MV-4-11 (cell line): ENCODE results near the gene GNLY.
"Not testable (repeated sequence)": the region's sequence is repeated elsewhere in the genome, so short reads cannot be mapped to it uniquely, and the experiment has no call there.

Experiments used
- DNase-seq: peaks from one replicate; lab custom pipeline; 2025; lab: John Stamatoyannopoulos, UW

Gene GNLY

GRCh38 chr2:85710687-85711577 is 16.8 kb downstream of the GNLY start:
- peak; percentile 34 for DNase-seq

DNA sequence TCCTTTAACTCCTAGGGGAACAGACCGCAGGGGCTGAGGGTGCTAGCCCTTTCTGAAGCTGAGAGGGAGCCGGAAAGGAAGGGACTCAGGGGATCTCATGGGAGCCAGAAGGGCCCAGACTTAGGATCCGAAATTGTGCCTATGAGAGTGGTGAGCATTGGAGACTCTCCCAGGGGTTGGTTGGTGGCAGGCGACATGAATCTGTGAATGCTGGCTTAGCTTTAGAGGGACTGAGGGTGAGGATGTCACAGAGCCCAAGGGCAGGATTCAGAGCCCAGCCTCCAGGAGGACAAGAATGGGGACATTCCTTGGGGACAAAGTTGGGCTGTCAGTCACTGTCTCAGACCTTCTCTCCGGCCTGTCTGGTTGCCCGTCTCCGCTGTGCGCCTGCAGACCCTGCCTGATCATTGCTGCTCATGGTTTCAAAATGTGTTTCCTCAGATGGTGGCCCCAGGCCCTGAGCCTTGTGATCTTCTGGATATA is 17.5 kb downstream of the GNLY start:
- no peak for DNase-seq

GRCh38 chr2:85712336-85712735 is 18.2 kb downstream of the GNLY start:
- DNase-seq, result peak; percentile 77

GRCh38 chr2:85712849-85713612 is 18.9 kb downstream of the GNLY start:
- DNase-seq, result no peak

DNA sequence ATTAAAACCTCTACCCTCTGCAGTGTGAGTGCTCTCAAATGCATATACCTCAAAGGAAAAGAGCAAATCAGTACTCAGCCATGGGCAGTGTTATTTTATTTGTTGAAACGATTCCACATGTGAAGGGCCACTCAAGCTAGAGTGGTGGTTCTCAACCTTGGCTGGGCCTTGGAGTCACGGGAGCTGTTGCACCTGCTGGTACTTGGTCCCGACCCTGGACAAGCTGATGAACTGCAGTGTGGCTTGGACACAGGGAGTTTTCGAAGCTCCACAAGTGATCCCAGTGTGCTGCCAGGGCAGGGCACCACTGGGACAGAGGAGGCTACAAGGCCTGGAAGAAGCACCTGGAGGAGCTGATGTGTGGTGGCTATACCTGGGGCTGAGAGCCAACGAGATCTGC is 19.7 kb downstream of the GNLY start:
- no peak for DNase-seq

- not testable (repeated sequence) for DNase-seq
Observed at GRCh38 chr2:85714421-85714820, 20.3 kb downstream of the GNLY start.

GRCh38 chr2:85714841-85715240 is 20.7 kb downstream of the GNLY start:
- peak; percentile 56 for DNase-seq

DNA sequence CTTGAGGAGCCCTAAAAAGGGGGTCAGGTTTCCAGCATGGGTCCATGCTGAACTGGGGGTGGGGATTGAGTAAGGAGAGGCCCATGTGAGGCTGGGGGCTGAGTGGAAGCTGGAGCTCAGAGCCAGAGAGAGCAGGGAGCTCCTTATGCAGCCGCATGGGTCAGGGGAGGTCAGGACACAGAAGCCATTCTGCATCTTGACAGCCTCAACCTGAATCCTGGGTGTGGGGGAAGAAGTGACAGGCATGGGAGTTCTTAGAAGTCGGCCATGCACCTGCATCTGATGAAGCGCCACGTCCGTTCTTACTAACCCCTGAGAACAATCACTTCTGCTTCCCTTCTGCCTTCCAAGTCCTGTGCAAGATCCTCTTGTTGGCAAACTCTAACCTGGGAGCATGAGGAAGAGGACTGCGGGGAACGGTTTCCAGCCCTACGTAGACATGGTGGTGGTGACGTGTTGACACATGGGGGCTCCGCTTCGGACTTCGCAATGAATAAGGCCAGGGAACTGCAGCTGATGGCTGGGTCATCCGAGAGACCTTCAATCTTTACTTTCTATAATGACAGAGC is 22.3 kb downstream of the GNLY start:
- DNase-seq, result peak; percentile 14

DNA sequence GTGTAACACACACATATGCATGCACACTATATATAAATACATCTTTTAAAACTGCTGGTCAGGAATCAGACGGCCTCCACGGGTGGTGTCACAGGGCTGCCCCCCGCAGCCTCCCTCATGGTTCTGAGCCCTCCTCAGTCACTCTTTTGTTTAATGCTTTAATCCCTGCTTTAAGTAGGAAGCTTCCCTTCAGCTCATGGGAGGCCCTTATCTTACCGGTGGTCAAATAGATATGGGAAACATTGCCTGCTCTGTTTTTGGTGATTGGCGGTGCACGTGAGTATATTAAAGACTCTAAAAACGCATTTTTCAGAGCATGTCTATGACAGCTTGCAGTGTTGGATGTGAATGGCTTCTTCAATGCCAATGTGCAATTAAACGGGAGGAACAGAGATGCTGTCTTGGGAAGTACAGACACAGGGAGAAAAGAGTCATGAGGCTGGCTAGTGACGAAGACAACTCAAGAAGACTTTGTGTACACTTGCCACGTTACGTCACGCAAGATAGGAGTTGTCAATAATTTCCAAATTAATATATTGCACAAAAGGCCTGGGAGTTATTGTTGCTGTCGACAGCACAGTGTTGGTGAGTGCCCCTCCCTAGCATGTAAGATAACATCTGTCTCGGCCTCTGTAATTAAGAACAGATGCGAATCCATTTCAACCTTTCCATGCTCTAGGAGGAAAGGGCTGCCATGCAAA is 23.3 kb downstream of the GNLY start:
- no peak for DNase-seq

- peak; percentile 41 for DNase-seq
Observed at GRCh38 chr2:85718009-85718391, 23.8 kb downstream of the GNLY start.

- no peak for DNase-seq
Observed at GRCh38 chr2:85718885-85719492, 24.8 kb downstream of the GNLY start.

DNA sequence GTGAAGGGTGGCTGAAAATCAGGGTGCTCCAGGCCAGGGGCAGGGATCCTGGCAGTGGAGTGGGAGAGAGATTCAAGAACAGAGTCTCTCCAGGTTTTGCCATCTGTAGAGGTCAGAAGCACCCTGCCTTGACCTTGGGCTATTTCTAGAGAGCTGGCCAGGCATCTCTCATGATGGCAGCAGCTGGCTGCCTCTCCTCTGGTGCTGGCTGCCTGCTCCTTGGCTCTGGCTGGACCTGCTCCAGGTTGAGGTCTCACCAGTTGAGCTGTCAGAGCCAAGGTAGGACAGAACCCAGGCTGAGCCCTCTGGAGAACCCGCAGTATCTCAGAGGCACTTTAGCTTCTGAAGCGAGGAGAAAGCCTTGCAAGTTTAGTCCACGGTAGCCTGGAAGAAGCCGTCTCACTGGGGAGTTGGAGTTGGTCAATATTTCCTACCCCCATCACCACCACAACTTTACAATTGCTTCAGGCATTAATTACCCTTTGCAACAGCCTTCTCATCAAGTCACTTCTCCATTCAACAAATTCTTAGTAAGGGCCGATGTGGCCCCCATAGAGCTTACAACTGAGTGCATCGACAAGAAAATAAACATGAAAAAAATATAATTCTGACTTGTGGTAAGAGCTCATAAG is 25.6 kb downstream of the GNLY start:
- DNase-seq, result peak; percentile 40

GRCh38 chr2:85720533-85720932 is 26.4 kb downstream of the GNLY start:
- no peak for DNase-seq

GRCh38 chr2:85721641-85722040 is 27.5 kb downstream of the GNLY start:
- DNase-seq, result no peak

GRCh38 chr2:85722519-85722918 is 28.4 kb downstream of the GNLY start:
- DNase-seq, result no peak

DNA sequence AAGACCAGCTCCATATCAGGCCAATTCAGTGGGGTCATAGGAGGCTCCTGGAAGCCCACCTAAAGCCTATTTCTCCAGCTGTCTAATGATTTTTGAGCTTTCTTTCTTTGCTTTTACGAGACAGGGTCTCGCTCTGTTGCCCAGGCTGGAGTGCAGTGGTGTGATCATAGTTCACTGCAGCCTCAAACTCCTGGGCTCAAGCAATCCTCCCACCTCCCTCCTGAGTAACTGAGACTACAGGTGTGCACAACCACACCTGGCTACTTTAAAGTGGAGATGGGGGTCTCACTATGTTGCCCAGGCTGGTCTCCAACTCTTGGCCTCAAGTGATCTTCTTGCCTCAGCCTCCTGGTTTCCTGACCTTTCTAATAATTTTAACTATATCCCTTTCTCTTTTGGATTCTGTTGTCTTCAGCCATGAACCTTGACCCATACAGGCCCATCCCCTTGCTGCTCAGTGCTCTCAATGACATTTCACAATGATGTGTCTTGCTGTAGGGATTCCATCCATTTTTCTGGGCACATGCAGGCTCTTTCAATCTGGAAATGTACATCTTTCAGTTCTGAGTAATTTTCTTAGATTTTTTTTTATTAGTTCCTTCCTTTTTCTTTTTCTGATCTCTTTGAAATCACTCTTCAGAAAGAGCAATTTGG is 29.7 kb downstream of the GNLY start:
- no peak for DNase-seq

DNA sequence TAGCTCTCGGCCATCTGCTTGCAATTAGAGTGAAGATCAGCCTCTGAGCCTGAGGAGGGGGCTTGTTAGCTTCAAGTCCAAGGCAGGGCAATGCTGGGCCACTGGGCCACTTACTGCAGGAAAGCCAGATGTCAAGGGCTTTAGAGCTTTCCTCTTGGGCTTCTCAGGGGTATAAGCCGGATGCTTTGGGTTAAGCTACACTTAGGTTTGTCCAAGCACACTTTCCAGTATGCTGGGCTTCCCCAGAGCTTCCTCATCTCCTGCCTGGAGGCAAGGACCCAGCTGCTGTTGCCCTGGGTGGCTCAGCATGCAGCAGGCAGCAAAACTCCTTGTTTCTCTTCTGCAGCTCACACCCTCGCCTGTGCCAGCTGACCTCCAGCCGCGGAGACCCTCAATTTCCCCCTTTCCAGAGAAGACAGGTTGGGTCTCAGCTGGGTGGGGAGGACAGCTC is 30.6 kb downstream of the GNLY start:
- no peak for DNase-seq

GRCh38 chr2:85725451-85725850 is 31.3 kb downstream of the GNLY start:
- no peak for DNase-seq

GRCh38 chr2:85727798-85728197 is 33.6 kb downstream of the GNLY start:
- no peak for DNase-seq

DNA sequence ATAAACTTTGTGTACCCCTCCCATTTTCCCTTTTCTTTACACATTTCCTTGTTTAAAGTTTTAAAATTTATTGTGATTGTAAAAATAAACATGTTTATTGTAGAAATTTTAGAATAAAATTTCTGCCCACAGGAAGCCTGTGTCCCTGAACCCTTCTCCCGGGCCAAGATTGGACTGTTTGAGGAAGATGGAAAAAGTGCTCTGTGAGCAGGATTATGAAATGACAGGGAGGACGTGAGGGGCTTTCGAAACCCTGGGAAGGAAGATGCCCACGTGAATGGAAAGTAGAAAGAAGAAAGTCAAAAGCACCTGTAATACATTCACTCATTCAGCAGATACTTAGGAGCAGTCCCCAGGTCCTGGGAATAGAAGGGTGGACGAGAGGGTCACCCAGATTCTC is 34.2 kb downstream of the GNLY start:
- no peak for DNase-seq
